HG03039 (cell line): ENCODE results near the gene DAZAP1.

Experiments
- ATAC-seq: cut with Tn5 transposase; IDR thresholded peaks from one replicate; pipeline ENCODE4 v1.9.1; 2021; ENCODE audit warnings: mild to moderate bottlenecking, moderate library complexity; ENCODE audit not compliant: unreplicated experiment

The DAZAP1 gene

DNA sequence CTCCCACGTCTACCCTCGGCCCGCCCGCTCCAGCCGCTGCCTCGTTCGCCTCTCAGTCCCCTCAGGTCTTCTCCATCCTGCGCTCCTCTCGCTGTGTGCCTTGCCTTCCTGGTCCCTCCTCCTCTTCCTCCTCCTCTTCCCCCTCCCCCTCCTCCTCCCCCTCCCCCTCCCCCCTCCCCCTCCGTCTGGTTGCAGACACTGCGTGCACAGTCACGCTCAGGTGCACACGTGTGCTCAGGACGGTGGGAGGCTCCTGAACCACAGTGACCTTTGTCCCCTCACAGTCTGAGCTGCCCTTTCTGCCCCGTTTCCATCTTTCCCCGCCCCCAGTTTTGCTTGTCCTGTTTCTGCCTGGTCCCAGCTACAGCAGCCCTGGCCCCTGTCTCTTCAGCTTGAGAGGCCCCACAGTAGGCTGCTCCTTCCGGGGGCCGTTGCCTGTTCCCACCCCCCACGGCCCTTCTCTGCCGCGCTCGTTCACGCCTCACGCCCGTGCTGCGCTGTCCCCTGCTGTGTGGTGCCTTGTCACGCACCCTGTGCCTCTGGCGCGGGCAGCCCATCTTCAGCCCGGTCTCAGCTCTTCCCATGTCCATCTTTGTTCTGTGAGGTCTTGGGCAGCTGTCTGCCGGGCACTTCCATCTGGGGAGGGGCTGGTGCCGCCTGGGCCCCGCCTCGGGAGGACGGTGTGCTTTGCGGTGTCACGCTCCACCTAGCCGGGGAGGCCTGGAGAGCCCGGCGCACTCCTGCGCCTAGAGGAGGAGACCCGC is 17.0 kb downstream of the DAZAP1 start:
- ATAC-seq = no peak

DNA sequence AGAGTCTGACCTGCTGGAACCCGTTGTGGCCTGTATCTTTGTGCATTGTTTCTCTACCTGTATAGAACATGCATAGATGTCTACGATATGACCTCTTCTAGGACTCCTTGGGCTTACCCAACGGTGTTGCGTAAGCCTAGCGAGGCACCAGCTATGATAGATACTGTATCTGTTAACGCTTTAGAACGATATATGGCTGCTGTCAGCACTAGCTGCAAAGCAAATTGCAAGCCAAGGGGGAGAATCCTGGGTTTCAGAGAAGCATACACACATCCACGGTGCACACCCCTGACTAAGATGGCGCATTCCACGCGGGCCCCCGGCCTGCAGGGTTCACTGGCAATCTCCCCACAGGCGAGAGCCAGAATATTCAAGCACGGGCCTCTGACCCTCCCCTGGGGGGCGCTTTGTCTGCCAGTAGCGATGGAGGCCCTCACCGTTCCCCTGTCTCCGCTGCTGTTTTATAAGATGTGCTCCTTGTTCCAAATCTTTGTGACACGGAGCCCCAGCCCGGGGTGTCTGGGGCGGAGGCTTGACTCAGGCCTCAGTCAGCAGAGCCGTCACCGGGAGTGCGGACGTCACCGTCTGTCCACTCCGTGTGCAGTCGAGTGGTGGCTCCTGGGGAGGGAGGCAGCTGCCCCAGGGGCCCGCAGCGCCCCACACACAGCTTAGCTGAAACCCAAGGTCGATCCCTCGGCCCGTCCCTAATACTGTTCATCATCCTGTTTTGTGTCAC is 17.9 kb downstream of the DAZAP1 start:
- ATAC-seq = no peak

DNA sequence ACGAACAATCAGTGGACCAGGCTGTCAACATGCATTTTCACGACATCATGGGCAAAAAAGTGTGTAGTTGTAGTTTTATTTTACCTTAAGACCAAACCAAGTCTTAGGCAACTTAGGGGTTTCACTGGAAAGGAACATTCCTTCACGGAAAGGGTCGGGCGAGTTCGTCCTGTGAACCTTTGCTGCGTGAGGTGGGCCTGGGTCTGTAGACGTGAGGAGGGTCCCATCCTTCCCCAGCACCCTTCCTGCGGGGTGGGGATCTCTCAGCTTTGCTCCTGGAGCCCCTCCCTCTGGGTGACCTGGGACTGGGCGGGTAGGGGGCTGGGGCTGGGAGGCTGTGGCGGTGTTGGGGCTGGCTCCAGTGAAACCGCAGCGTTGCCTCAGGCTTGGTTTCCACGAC is 18.5 kb downstream of the DAZAP1 start:
- no peak for ATAC-seq

DNA sequence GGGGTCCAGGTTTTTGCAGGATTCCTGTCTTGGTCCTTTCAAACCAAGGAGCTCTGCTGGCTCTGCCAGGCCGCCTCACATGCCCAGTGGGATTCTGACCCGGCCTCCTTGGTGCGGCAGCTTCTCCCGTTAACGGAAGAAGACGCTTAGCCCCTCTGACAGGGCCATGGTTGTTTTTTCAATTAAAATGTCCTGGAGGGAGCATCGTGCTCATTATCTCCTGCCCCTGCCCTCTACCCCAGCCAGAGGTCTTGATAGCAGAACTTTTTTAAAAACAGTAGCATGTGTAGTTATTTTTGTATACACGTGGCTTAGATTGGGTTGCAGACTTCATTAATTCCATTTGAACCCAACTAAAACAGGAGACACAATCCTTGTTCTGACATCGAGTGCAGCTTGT is 19.4 kb downstream of the DAZAP1 start:
- ATAC-seq = no peak

- no peak for ATAC-seq
These were observed 20.0 kb downstream of the DAZAP1 start for GRCh38 chr19:1427221-1427920.

DNA sequence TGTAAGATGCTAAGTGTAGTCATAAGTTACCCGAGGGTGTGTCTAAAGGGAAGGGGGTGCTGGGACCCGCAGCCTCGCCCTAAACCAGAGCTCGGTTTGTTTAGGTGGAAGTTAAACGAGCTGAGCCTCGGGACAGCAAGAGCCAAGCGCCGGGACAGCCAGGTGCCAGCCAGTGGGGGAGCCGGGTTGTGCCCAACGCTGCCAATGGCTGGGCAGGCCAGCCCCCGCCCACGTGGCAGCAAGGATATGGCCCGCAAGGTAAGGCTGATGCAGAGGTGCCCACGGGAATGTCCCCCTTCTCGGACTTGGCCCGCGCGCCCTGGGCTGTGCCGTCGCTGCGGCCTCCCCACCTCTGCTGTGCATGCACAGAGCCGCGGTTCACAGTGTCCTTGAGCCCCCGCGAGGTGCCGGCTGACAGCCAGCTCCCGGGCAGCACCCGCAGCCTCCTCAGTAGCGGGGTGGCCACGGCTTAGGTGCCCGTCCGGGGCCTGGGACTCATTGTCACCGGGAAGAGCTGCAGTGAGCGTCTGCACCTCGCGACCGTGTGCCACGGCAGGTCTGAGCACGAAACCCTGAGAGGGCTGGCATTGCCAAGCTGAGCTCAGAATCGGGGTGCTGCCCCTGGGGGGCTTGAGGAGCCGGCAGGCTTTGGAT is 21.5 kb downstream of the DAZAP1 start:
- ATAC-seq = no peak

DNA sequence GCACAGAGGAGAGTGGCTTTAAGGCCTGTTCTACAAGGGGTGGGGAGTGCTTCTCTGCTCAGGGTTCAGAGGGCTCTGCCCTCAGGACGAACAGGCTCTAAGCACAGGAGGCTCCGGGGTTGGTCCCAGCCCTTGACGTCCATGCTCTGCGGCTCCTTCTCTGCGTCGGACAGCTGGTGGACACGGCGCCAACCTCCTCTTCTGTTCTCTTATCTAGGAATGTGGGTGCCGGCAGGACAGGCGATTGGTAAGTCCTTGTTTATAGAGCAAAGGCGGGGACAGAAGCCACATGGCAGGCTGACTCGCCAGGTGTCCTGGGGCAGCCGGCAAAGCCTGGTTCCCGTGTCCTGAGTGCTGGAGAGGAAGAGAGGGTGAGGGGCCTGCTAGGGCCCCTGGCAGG is 22.4 kb downstream of the DAZAP1 start:
- no peak for ATAC-seq

GRCh38 chr19:1430246-1430645 is 22.9 kb downstream of the DAZAP1 start:
- no peak for ATAC-seq

DNA sequence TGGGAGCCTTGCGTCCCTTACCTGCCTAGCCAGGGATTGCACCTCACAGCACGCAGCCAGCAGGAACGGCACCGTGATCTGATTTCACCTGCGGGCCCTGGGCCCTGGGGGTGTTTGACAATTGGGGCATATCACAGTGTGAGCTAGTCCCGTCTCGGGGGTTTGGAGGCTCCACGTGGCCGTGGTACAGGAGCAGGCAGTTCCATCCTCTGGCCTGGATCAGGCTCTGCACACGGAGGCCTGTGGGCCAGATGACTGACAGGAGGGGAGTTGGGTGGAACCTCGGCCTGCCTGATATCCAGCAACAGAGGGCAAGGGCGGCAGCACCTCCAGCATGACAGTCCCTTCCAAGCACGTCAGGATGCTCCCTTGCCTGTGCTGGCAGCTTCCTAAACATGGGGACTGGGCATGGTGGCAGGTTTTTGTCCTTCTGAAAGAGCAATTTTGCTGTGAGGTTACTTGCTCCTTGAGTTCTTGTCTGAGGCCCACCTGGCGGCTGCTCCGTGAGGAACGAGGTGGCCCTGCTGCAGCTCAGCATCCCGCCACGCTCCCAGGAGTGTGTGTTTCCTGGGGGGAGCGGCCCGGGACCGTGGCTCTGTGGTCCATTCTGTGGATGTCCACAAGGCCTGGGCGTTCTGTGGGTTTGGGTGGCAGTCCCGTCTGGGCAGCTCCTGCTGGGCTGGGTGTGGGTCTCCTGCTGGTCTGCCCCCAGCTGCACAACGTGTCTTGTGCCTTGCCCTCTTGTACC is 24.5 kb downstream of the DAZAP1 start:
- ATAC-seq = no peak

DNA sequence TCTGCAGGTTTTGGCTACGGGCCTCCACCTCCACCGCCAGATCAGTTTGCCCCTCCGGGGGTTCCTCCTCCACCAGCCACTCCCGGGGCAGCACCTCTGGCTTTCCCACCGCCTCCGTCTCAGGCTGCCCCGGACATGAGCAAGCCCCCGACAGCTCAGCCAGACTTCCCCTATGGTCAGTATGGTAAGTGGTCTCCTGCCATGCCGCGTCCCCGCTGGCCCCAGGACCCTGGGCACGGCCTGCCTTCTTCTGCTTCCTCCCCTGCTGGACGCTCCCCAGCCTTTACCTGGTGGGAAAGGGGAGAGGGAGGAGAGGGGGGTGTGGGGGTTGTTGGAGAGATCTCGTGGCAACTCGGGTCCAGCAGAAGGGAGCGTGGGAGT is 25.1 kb downstream of the DAZAP1 start:
- ATAC-seq = no peak

GRCh38 chr19:1433119-1434039 is 26.0 kb downstream of the DAZAP1 start:
- no peak for ATAC-seq

GRCh38 chr19:1434040-1434366 is 26.6 kb downstream of the DAZAP1 start:
- ATAC-seq = no peak

DNA sequence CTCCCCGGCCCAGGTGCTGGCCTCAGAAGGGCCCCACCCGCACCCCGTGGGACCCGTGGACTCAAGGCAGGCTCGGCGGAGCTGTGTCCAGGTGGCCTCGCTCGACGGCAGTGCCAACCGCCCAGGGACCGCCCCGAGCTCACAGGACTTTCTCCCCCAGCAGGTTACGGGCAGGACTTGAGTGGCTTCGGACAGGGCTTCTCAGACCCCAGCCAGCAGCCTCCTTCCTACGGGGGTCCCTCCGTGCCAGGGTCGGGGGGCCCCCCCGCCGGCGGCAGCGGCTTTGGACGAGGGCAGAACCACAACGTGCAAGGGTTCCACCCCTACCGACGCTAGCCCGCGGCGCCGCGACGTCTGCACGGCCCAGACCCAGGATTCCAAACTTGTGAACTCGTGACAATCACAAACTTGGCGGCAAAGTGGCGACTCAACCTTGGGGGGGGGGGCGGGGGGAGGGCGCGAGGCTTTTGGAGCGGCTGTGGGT is 27.2 kb downstream of the DAZAP1 start:
- no peak for ATAC-seq

GRCh38 chr19:1435378-1435989 is 28.1 kb downstream of the DAZAP1 start:
- ATAC-seq = no peak

DNA sequence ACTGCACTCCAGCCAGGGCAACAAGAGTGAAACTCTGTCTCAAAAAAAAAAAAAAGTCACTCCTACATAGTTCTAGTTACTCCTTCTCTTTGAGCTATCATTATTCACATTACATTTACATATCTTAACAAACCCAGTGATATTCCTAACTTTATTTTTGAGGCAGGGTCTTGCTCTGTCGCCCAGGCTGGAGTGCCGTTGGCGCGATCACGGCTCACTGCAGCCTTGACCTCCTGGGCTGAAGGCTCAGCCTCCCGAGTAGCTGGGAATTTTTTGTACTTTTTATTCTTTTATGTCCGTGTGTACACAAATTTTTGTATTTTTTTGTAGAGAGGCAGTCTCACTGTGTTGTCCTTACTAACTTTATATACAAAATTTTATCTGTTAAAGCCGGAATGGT is 30.2 kb downstream of the DAZAP1 start:
- ATAC-seq = no peak

DNA sequence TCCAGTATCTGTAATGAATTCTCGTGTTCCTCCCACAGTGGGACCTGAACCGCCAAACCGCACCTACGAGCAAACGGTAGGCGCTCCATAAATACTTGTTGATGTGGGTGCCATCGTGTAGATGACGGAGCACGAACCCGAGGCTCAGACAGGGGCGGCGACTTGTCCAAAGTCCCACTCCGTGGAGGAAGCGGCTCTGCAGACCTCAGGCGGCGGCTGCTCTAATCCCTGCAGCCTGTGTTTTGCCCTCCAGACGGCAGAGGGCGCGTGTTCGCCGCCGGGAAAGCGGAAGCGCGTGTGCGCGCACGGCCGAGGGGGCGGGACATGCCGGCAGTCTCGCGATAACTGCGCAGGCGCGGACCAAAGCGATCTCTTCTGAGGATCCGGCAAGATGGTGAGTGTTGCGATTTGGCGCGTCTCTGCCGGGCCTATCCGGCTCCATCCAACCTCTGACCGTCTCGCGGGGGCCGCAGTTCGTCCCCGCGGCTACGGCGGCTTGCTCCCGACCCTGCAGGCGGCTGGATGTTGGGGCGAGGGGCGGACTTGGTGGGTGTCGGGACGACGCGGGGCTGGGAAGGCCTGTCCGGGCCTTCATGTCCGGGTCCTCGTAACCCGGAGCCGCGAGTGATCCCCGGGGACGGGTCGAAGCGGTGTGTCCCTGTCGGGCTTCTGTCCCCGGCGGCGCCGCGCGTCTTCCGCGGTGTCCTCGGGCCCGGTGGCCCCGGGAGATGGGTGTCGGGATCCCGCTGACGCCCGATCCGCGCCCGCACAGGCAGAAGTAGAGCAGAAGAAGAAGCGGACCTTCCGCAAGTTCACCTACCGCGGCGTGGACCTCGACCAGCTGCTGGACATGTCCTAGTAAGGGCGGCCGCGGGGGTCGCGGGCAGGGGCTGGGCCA is 30.9 kb downstream of the DAZAP1 start, which contains the start of gene RPS15:
RPS15 (plus strand) TSS at position 362 of the 898 bp plus-strand sequence; CDS start at position 392, 30 bp downstream.
- ATAC-seq = peak; percentile 71

DNA sequence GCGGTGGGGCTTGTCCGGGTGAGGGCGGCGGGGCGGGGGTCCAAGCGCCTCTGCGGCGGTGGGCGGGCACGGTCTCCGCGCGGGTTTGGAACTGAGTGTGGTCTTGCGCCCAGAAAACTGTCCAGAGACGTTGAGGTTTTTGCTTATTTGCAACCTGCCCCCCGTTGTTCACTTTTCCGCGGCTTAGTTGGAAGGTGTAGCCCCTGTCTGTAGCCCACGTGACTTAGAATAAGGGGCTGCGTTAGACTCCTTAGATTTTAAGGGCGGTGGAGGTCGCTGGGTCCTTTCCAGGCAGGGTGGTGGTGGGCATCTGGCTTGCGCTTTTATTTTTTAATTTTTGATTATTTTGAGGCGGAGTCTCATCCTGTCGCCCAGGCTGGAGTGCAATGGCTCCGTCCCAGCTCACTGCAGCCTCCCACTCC is 31.6 kb downstream of the DAZAP1 start:
- ATAC-seq = peak; percentile 2
